GM19467 (cell line): Measurements from ENCODE around the gene ADAM15.

Source experiments
- ATAC-seq: cut with Tn5 transposase; IDR thresholded peaks from one replicate; pipeline ENCODE4 v1.9.1; 2021; ENCODE audit warnings: mild to moderate bottlenecking, moderate library complexity; ENCODE audit not compliant: unreplicated experiment

The ADAM15 gene

GRCh38 chr1:155110381-155110780, 59.3 kb downstream of the ADAM15 start:
- no peak for ATAC-seq

- no peak for ATAC-seq
These were observed 59.7 kb downstream of the ADAM15 start for GRCh38 chr1:155110826-155111225.
